Measurements from ENCODE around the gene MRPL51. TPM values are rescaled to one million over a fixed set of nuclear protein-coding genes. Genes with fewer than 3 reads are reported as not detected.

The MRPL51 gene
- total RNA-seq, 1 donor from 2014 or later, result 213 TPM

DNA sequence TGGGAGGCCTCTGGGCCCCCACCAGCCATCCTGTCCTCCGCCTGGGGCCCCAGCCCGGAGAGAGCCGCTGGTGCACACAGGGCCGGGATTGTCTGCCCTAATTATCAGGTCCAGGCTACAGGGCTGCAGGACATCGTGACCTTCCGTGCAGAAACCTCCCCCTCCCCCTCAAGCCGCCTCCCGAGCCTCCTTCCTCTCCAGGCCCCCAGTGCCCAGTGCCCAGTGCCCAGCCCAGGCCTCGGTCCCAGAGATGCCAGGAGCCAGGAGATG lies 40.5 kb upstream of the MRPL51 start:
- Mint-ChIP-seq H3K27me3 (peaks cover 6% of the 10 kb centered on the region), H3K36me3 (peaks cover 55% of the 10 kb centered on the region), H3K27ac (peak overlapping the region; percentile 100), H3K4me3 (peak overlapping the region; percentile 97), H3K4me1 (ENCODE audit: unreplicated experiment) (peaks cover 35% of the 10 kb centered on the region), H3K9me3 (no peaks in the 10 kb centered on the region)
- DNase-seq (ENCODE audit: extremely low spot score, unreplicated experiment), result no peak
- TF ChIP-seq, protein P1, sequence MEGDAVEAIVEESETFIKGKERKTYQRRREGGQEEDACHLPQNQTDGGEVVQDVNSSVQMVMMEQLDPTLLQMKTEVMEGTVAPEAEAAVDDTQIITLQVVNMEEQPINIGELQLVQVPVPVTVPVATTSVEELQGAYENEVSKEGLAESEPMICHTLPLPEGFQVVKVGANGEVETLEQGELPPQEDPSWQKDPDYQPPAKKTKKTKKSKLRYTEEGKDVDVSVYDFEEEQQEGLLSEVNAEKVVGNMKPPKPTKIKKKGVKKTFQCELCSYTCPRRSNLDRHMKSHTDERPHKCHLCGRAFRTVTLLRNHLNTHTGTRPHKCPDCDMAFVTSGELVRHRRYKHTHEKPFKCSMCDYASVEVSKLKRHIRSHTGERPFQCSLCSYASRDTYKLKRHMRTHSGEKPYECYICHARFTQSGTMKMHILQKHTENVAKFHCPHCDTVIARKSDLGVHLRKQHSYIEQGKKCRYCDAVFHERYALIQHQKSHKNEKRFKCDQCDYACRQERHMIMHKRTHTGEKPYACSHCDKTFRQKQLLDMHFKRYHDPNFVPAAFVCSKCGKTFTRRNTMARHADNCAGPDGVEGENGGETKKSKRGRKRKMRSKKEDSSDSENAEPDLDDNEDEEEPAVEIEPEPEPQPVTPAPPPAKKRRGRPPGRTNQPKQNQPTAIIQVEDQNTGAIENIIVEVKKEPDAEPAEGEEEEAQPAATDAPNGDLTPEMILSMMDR (conservative IDR thresholded peaks at IDR 0.05), result no peak

DNA sequence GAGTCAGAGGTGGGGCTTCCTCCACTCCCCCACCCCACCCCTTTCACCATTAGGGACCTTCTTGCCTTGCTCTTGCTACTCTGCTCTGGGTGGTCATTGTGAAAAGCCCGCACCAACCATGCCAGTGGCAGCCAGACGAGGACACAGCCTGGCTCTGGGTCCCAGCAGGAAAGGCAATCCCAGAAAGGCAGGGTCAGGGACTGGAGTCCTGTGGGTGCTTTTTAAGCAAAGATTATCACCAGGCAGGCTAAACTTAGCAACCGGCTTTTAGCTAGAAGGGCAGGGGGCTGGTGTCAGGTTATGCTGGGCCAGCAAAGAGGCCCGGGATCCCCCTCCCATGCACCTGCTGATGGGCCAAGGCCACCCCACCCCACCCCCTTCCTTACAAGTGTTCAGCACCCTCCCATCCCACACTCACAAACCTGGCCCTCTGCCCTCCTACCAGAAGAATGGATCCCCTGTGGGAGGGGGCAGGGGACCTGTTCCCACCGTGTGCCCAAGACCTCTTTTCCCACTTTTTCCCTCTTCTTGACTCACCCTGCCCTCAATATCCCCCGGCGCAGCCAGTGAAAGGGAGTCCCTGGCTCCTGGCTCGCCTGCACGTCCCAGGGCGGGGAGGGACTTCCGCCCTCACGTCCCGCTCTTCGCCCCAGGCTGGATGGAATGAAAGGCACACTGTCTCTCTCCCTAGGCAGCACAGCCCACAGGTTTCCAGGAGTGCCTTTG lies 40.0 kb upstream of the MRPL51 start:
- peak overlapping the region; percentile 97 for H3K4me3 Mint-ChIP-seq
- H3K4me1 Mint-ChIP-seq (ENCODE audit: unreplicated experiment), result peaks cover 35% of the 10 kb centered on the region

DNA sequence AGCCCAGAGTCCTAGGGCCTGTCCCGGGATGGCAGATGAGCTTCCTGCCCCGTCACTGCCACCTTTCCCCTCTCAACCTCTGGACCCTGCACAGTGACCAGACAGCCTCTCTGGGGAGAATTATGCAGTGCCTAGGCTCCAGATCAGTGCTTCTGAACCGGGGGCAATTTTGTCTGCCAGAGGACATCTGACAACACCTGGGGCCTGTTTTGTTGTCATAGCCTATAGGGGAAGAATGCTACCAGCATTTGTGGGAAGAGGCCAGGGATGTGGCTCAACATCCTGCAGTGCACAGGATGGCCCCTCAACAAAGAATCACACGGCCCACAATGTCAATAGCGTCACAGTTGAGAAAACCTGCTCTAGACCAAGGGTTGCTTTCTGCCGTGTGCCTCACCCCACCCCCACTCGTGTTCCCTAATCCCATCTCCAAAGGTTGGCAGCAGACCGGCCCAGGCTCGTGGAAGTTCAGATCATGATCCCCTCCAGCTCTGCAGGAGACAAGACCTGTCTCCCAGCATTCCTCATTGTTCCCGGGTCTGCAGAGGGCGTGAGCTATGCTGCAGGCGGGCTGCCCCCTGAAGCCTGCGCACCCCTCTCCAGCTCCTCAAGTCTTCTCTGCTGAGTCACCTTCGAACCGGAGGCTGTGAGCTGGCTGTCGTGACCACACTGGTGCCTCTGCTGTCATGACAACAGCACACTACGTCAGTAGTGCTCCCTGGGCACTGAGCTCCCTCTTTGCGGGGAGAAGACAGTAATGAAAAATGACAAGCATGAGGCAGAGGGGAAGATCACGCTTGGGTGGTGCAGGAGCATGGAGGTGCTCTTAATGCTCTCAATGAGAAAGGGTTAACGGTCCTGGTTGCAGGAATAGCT lies 39.2 kb upstream of the MRPL51 start:
- H3K36me3 Mint-ChIP-seq, result peaks cover 53% of the 10 kb centered on the region
- no peak for DNase-seq (ENCODE audit: extremely low spot score, unreplicated experiment)
- TF ChIP-seq, protein P1 (conservative IDR thresholded peaks at IDR 0.05), result no peak
- H3K27ac Mint-ChIP-seq, result peak overlapping the region; percentile 100
- peak overlapping the region; percentile 97 for H3K4me3 Mint-ChIP-seq
- H3K27me3 Mint-ChIP-seq, result peaks cover 2% of the 10 kb centered on the region
- H3K9me3 Mint-ChIP-seq, result no peaks in the 10 kb centered on the region
- H3K4me1 Mint-ChIP-seq (ENCODE audit: unreplicated experiment), result peaks cover 28% of the 10 kb centered on the region

More for the DNA sequence above, 40.0 kb upstream of the MRPL51 start:
- Mint-ChIP-seq H3K27me3 (peaks cover 6% of the 10 kb centered on the region), H3K9me3 (no peaks in the 10 kb centered on the region), H3K27ac (peak overlapping the region; percentile 100), H3K36me3 (peaks cover 56% of the 10 kb centered on the region)
- DNase-seq (ENCODE audit: extremely low spot score, unreplicated experiment), result no peak
- TF ChIP-seq, protein P1 (conservative IDR thresholded peaks at IDR 0.05), result no peak

DNA sequence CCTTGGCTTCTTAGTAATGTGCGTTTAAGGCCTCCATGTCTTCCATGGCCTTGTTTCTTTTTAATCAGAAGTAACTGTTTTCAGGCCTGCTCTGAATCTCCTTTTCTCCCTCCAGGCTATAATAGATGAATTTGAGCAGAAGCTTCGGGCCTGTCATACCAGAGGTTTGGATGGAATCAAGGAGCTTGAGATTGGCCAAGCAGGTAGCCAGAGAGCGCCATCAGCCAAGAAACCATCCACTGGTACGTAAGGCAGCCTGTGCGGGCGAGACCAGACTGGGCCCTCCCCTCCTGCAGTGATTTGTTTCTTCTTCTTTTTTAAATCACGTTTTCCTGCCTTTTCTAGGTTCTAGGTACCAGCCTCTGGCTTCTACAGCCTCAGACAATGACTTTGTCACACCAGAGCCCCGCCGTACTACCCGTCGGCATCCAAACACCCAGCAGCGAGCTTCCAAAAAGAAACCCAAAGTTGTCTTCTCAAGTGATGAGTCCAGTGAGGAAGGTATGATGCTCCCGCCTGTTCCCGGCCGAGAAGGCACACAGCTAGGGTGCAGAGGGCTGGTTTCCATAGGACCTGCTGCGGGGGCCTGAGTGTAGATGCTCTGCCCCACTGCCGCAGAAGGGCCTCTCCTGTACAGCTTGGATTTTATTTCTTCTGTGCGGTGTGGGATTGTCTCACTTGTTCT lies 37.7 kb upstream of the MRPL51 start:
- TF ChIP-seq, protein P1 (conservative IDR thresholded peaks at IDR 0.05), result no peak
- Mint-ChIP-seq H3K9me3 (no peaks in the 10 kb centered on the region), H3K4me1 (ENCODE audit: unreplicated experiment) (peaks cover 23% of the 10 kb centered on the region), H3K36me3 (peaks cover 58% of the 10 kb centered on the region), H3K27ac (peak overlapping the region; percentile 100), H3K4me3 (no peak overlapping the region), H3K27me3 (peaks cover 2% of the 10 kb centered on the region)
- no peak for DNase-seq (ENCODE audit: extremely low spot score, unreplicated experiment)

DNA sequence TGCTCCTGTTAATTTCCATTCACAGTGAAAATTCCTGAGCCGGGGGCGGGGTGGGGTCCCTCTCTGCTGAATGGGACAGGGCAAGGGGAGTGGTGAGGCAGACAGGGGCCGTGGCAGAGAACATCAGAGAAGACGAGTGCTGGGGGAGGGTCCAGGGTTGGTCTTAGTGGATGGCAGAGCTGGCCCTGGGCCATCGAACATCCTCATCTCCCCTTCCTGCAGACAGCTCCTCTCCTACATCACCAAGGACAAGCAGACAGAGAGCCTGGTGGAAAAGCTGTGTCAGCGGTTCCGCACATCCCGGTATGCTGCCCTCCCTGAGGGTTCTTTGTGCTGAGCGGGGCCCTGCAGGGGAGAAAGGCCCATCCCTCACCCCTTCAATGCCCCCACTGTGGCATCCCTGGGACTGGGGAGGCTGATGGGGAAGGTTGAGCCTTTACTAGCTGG lies 36.3 kb upstream of the MRPL51 start:
- no peak for DNase-seq (ENCODE audit: extremely low spot score, unreplicated experiment)
- H3K9me3 Mint-ChIP-seq, result no peaks in the 10 kb centered on the region
- peak overlapping the region; percentile 61 for H3K4me3 Mint-ChIP-seq
- H3K27ac Mint-ChIP-seq, result peak overlapping the region; percentile 100
- H3K36me3 Mint-ChIP-seq, result peaks cover 60% of the 10 kb centered on the region
- TF ChIP-seq, protein P1 (conservative IDR thresholded peaks at IDR 0.05), result no peak
- H3K27me3 Mint-ChIP-seq, result no peaks in the 10 kb centered on the region
- peaks cover 23% of the 10 kb centered on the region for H3K4me1 Mint-ChIP-seq (ENCODE audit: unreplicated experiment)
